ENCODE results near the gene ZNF426.
"Not testable (repeated sequence)": the region's sequence is repeated elsewhere in the genome, so short reads cannot be mapped to it uniquely, and the experiment has no call there.

ZNF426 gene

GRCh38 chr19:9538183-9539058, at the start of gene ZNF426:
Gene ZNF426, minus strand, starts transcription at chr19:9538645. Its CDS starts 2,413 bp downstream, at chr19:9536232.
- peak; percentile 89 for DNase-seq (ENCODE audit: low read depth)

DNA sequence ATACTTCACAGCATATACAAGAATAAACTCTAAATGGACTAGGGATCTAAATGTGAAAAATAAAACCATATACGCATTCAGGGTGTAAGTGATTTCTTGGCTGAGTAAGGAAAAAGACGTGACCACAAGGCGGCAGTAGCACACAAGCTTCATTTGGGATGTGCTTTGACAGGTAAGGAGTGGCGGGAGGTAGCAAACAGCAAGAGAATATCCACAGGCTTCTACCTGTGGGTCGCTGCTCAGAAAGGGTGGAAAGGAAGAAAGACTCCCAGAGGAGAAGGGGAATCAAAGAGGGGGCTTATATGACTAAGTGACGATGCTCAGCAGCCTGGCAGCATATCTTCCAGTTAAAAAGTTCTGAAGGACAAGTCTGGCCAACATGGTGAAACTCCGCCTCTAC, 48.3 kb upstream of the ZNF426 start:
- peak; percentile 25 for DNase-seq (ENCODE audit: low read depth)

- DNase-seq (ENCODE audit: low read depth) = peak; percentile 67
These were observed 45.8 kb upstream of the ZNF426 start, which contains the start of gene ZNF121 for GRCh38 chr19:9584073-9584833. Gene ZNF121, minus strand, starts transcription at chr19:9584504. Its CDS starts 16,407 bp downstream, at chr19:9568097.

DNA sequence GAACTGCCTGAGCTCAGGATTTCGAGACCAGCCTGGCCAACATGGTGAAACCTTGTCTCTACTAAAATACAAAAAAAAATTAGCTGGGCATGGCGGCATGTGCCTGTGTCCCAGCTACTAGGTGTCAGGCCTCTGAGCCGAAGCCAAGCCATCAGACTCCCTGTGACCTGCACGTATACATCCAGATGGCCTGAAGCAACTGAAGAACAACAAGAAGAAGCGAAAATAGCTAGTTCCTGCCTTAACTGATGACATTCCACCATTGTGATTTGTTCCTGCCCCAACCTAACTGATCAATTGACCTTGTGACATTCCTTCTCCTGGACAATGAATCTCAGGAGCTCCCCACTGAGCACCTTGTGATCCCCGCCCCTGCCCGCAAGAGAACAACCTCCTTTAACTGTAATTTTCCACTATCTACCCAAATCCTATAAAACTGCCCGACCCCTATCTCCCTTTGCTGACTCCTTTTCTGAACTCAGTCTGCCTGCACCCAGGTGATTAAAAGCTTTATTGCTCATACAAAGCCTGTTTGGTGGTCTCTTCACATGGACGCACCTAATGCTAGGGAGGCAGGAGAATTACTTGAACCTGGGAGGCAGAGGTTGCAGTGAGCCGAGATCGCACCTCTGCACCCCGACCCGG, 43.8 kb upstream of the ZNF426 start:
- not testable (repeated sequence) for DNase-seq (ENCODE audit: low read depth)

GRCh38 chr19:9580728-9581127, 42.3 kb upstream of the ZNF426 start:
- no peak for DNase-seq (ENCODE audit: low read depth)

DNA sequence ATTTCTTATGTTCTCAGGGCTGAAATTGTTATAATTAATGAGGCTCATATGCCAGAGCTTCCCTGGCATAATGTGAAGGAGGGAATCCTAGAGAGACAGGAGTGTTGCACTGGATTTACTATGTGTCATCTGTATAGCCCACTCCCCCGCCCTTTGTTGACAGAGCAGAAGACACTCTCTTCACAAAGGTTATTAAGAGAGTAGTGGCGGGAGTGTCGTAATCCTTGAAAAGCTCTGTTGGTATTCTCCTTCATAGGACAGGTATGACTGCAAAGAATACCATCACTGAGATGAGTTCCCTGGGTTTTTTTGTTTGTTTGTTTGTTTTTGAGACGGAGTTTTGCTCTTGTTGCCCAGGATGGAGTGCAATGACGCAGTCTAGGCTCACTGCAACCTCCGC, 31.8 kb upstream of the ZNF426 start:
- no peak for DNase-seq (ENCODE audit: low read depth)

GRCh38 chr19:9566729-9567128, 28.3 kb upstream of the ZNF426 start:
- DNase-seq (ENCODE audit: low read depth) = no peak

- no peak for DNase-seq (ENCODE audit: low read depth)
These were observed 27.7 kb upstream of the ZNF426 start for GRCh38 chr19:9565900-9566705.

DNA sequence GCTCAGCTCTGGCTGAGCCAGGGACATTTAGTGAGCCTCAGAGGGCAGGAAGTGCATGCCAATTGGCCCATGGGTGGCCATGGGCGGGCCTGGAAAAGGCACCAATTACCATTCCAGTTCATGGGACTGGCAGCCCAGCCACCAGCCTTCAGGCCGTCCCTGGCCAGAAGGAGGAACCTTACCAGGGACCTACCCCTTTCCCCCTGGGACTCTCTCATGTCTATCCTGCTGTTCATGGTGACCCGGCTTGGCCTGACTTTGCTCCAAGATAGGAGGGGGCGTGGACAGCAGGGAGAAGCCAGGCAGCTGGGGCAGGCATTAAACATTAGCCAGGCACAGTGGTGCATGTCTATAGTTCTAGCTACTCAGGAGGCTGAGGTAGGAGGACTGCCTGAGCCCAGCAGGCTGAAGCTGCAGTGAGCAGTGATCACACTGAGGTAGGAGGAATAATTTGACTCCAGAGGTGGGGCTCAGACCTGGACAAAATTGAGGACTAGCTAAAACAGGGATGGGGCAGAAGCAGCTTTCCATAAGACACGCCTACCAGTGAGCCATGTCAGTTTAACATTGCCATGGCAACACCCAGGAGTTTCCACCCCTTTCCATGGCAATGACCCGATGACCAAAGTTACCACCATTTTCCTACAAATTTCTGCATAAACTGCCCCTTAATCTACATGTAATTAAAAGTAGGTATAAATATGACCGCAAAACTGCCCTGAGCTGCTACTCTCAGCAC, 14.3 kb upstream of the ZNF426 start:
- no peak for DNase-seq (ENCODE audit: low read depth)

GRCh38 chr19:9547870-9548269, 9.4 kb upstream of the ZNF426 start:
- DNase-seq (ENCODE audit: low read depth) = no peak

DNA sequence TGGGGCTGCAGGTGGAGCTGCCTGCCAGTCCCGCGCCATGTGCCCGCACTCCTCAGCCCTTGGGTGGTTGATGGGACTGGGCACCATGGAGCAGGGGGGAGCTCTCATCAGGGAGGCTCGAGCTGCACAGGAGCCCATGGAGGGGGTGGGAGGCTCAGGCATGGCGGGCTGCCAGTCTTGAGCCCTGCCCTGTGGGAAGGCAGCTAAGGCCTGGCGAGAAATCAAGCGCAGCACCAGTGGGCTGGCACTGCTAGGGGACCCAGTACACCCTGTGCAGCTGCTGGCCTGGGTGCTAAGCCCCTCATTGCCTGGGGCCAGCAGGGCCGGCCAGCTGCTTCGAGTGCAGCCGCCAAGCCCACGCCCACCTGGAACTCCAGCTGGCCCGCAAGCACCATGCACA, 2.8 kb upstream of the ZNF426 start:
- DNase-seq (ENCODE audit: low read depth) = not testable (repeated sequence)

- not testable (repeated sequence) for DNase-seq (ENCODE audit: low read depth)
These were observed 1.5 kb upstream of the ZNF426 start for GRCh38 chr19:9539921-9540320.

DNA sequence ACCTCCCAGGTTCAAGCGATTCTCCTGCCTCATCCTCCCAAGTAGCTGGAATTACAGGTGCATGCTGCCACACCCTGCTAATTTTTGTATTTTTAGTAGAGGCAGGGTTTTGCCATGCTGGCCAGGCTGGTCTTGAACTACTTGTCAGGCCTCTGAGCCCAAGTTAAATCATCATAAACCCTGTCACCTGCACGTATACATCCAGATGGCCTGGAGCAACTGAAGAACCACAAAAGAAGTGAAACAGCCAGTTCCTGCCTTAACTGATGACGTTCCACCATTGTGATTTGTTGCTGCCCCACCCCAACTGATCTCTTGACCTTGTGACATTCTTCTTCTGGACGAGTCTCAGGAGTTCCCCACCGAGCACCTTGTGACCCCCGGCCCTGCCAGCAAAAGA, 756 bp upstream of the ZNF426 start:
- DNase-seq (ENCODE audit: low read depth) = not testable (repeated sequence)

DNA sequence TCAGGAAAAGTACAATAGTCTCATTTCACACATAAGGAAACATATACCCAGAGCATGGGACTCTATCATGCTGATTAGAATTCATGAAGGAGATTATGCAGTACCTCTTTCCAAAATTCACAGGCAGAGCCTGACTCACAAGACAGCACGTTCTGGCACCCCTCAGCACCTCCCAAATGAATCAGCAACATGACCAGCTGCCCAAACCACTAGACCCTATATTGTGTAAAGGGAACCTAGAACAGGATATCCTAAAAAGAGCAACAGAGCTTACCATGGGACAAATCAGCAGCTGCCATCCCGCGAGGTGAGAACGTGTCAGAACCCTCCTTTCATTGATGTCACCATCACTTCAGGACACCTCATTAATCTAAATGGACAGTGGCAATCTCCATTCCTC, 2.5 kb downstream of the ZNF426 start:
- no peak for DNase-seq (ENCODE audit: low read depth)

- DNase-seq (ENCODE audit: low read depth) = no peak
These were observed 6.5 kb downstream of the ZNF426 start for GRCh38 chr19:9531933-9532332.

GRCh38 chr19:9528757-9529336, 9.6 kb downstream of the ZNF426 start:
- no peak for DNase-seq (ENCODE audit: low read depth)

GRCh38 chr19:9523885-9524474, 14.5 kb downstream of the ZNF426 start:
- DNase-seq (ENCODE audit: low read depth) = no peak

DNA sequence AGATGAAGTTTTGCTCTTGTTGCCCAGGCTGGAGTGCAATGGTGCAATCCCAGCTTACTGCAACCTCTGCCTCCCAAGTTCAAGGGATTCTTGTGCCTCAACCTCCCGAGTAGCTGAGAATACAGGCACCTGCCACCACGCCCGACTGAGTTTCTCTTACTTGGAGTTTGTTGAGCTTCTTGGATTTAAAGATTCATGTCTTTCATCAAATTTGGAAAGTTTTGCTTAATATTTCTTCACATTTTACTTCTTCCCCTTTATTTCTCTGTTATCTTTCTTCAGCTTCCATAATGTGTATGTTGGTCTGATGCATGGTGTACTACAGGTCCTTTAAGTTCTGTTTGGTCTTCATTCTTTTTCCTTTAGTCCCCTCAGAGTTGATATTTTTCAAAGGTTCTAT, 31.2 kb downstream of the ZNF426 start:
- DNase-seq (ENCODE audit: low read depth) = no peak

DNA sequence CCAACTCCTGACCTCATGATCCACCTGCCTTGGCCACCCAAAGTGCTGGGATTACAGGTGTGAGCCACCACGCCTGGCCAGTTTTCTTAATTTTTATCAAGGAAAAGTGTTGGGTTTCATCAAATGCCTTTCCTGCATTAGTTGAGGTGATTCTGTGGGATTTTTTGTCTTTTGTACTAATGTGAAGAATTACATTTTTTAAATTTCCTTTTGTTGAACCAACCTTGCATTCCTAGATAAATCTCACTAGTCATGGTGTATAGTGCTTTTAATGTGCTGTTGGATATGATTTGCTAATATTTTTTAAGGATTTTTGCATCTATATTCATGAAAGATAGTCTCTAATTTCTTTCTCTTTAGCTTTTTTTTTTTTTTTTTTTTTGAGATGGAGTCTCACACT, 37.6 kb downstream of the ZNF426 start:
- DNase-seq (ENCODE audit: low read depth) = no peak
